Inflammatory macrophage treated with lipopolysaccharide for 4 hours (primary cell): Measurements from ENCODE around the gene BAIAP2.
"Not testable (repeated sequence)": the region's sequence is repeated elsewhere in the genome, so short reads cannot be mapped to it uniquely, and the experiment has no call there.

Source experiments
- DNase-seq: peaks from one replicate; pipeline ENCODE4 v3.0.0-alpha.2; 2020

The BAIAP2 gene

GRCh38 chr17:81026266-81027036 is 8.5 kb upstream of the BAIAP2 start:
- no peak for DNase-seq

- DNase-seq, result no peak
Measured at GRCh38 chr17:81027038-81027437, 7.9 kb upstream of the BAIAP2 start.

- DNase-seq, result no peak
Measured at GRCh38 chr17:81027591-81028505, 7.1 kb upstream of the BAIAP2 start.

GRCh38 chr17:81028506-81028858 is 6.5 kb upstream of the BAIAP2 start:
- DNase-seq, result no peak

GRCh38 chr17:81029859-81030258 is 5.1 kb upstream of the BAIAP2 start:
- no peak for DNase-seq

- DNase-seq, result not testable (repeated sequence)
Measured at GRCh38 chr17:81030312-81030711, 4.6 kb upstream of the BAIAP2 start.

- no peak for DNase-seq
Measured at GRCh38 chr17:81030741-81031565, 4.0 kb upstream of the BAIAP2 start.

- DNase-seq, result no peak
Measured at GRCh38 chr17:81031566-81032550, 3.1 kb upstream of the BAIAP2 start.

GRCh38 chr17:81032641-81033480 is 2.1 kb upstream of the BAIAP2 start:
- no peak for DNase-seq

GRCh38 chr17:81033535-81034167 is 1.3 kb upstream of the BAIAP2 start:
- peak; percentile 68 for DNase-seq

- peak; percentile 18 for DNase-seq
Measured at GRCh38 chr17:81034168-81034777, 678 bp upstream of the BAIAP2 start.

GRCh38 chr17:81035521-81036196 is 708 bp downstream of the BAIAP2 start:
- DNase-seq, result peak; percentile 26

GRCh38 chr17:81036197-81036941 is 1.4 kb downstream of the BAIAP2 start:
- peak; percentile 51 for DNase-seq

- DNase-seq, result no peak
Measured at GRCh38 chr17:81037026-81037797, 2.3 kb downstream of the BAIAP2 start.

GRCh38 chr17:81037798-81038733 is 3.1 kb downstream of the BAIAP2 start:
- no peak for DNase-seq

- no peak for DNase-seq
Measured at GRCh38 chr17:81039096-81039495, 4.1 kb downstream of the BAIAP2 start.
